ENCODE results near the gene GLRX2. TPM values are rescaled to one million over a fixed set of nuclear protein-coding genes. Genes with fewer than 3 reads are reported as not detected.

Gene GLRX2
- total and polyA plus RNA-seq, 2 of the 8 experiments (the other 6 are each of a cell fraction or from before 2014, with no cell fraction given) = 4.8 to 13.5 TPM

- H3K14ac ChIP-seq (ENCODE audit: insufficient read length) = no peak overlapping the region
- H3K9ac ChIP-seq (replicated peaks in 1 of 4; ENCODE audit: extremely low read depth in 1 of 4, low read depth in 3 of 4, low read length in 3 of 4) = no peak overlapping the region
- no peaks in the 10 kb centered on the region for H3K27me3 ChIP-seq (replicated peaks in 1 of 4; ENCODE audit: control insufficient read depth in 3 of 4, extremely low read depth in 1 of 4, insufficient read depth in 3 of 4, low read length in 3 of 4)
- H2BK5ac ChIP-seq (ENCODE audit: low read depth, low read length) = no peak overlapping the region
- no peak overlapping the region for H4K91ac ChIP-seq (replicated peaks; ENCODE audit: insufficient read length, low read length)
- no peak overlapping the region for H3K23ac ChIP-seq (ENCODE audit: insufficient read length)
- no peak overlapping the region for H3K56ac ChIP-seq (replicated peaks; ENCODE audit: insufficient read length, low read depth, low read length)
- peak overlapping the region in 3 of 4 experiments; percentile 83 to 97 (median 93); a peak in 3 of 8 replicates for H3K4me3 ChIP-seq (ENCODE audit: extremely low read depth in 1 of 4, insufficient read depth in 2 of 4, low read depth in 3 of 4, low read length in 4 of 4)
- H3K4me2 ChIP-seq (ENCODE audit: insufficient read depth in 1 of 2, low read depth in 2 of 2, low read length in 2 of 2) = peak overlapping the region; percentile 58 to 68; a peak in 2 of 4 replicates
- no peak for FAIRE-seq
- H3K4ac ChIP-seq (replicated peaks; ENCODE audit: insufficient read length, low read depth, low read length) = no peak overlapping the region
- H4K5ac ChIP-seq (ENCODE audit: insufficient read length, low read depth, low read length) = no peak overlapping the region
- DNase-seq (ENCODE audit: low read depth in 1 of 2, low spot score in 2 of 2) = no peak
- no peak overlapping the region for H3K18ac ChIP-seq (ENCODE audit: extremely low read depth, low read length)
- no peak overlapping the region for H2BK120ac ChIP-seq (replicated peaks; ENCODE audit: low read depth, low read length)
- no peaks in the 10 kb centered on the region for H3K79me1 ChIP-seq (ENCODE audit: low read depth, low read length)
- CTCF ChIA-PET (ENCODE audit: partially characterized antibody) = interaction anchor here (0.8 to 1.4 kb wide), 2 partner anchors 19 to 54 kb away, joined by 3 to 4 read pairs; no protein-coding TSS in a partner anchor
- no peak overlapping the region for H2AFZ ChIP-seq (ENCODE audit: low read length)
- H3K79me2 ChIP-seq (ENCODE audit: control insufficient read depth in 1 of 2, insufficient read depth in 2 of 2, low read length in 2 of 2) = peaks cover 5 to 62% of the 10 kb centered on the region in 2 experiments
- H2AK5ac ChIP-seq (ENCODE audit: low read depth, low read length) = no peak overlapping the region
- no peak overlapping the region for H4K8ac ChIP-seq (ENCODE audit: extremely low read depth, insufficient read depth, low read length)
- peaks cover 0 to 17% (median 6%) of the 10 kb centered on the region in 4 experiments; a peak in 4 of 8 replicates for H3K36me3 ChIP-seq (ENCODE audit: control insufficient read depth in 2 of 4, insufficient read depth in 4 of 4, low read length in 3 of 4)
- TF ChIP-seq SIRT6 (IDR thresholded peaks at IDR 0.05; ENCODE audit: low read length) (no peak), POU5F1 (IDR thresholded peaks at IDR 0.05; ENCODE audit: low read depth, low read length) (no peak), KDM5A (IDR thresholded peaks at IDR 0.05; ENCODE audit: low read length) (no peak), GTF2F1 (IDR thresholded peaks at IDR 0.05; ENCODE audit: borderline replicate concordance, low read depth, low read length) (no peak), KDM1A (IDR thresholded peaks at IDR 0.05; ENCODE audit: borderline replicate concordance, low read length) (no peak)
- no peak overlapping the region for H2BK12ac ChIP-seq (ENCODE audit: low read depth, low read length)
- no peak overlapping the region for H2BK15ac ChIP-seq (ENCODE audit: low read length)
- POLR2A ChIA-PET (ENCODE audit: partially characterized antibody) = interaction anchor here (1.5 to 3.6 kb wide), 5 partner anchors 9 to 65 kb away, joined by 3 to 27 read pairs (median 15); partner anchors contain the start of genes GLRX2, RO60 and UCHL5
- H4K20me1 ChIP-seq (replicated peaks in 1 of 2; ENCODE audit: control insufficient read depth in 1 of 2, insufficient read depth in 2 of 2, low read length in 2 of 2) = no peaks in the 10 kb centered on the region
- H2BK20ac ChIP-seq (ENCODE audit: low read length) = no peak overlapping the region
- H3K4me1 ChIP-seq (replicated peaks in 1 of 4; ENCODE audit: control insufficient read depth in 3 of 4, insufficient read depth in 4 of 4, low read length in 3 of 4) = no peaks in the 10 kb centered on the region; a peak in 1 of 7 replicates
- no peaks in the 10 kb centered on the region for H3K9me3 ChIP-seq (ENCODE audit: insufficient read depth in 2 of 2, low read depth in 1 of 2, low read length in 1 of 2)
- H3K27ac ChIP-seq (ENCODE audit: low read depth, low read length) = no peak overlapping the region
- H3K23me2 ChIP-seq (ENCODE audit: low read depth, low read length) = no peaks in the 10 kb centered on the region; the same call in 1 of the 2 replicates
Observed at GRCh38 chr1:193123751-193124150, 18.5 kb upstream of the GLRX2 start.
